HG03060 (cell line): ENCODE results near the gene GOLGA8A.
"Not testable (repeated sequence)": the region's sequence is repeated elsewhere in the genome, so short reads cannot be mapped to it uniquely, and the experiment has no call there.

Experiments
- ATAC-seq: cut with Tn5 transposase; IDR thresholded peaks from one replicate; pipeline ENCODE4 v1.9.1; 2021; ENCODE audit warnings: low read depth, moderate number of reproducible peaks; ENCODE audit not compliant: unreplicated experiment

The GOLGA8A gene, protein sequence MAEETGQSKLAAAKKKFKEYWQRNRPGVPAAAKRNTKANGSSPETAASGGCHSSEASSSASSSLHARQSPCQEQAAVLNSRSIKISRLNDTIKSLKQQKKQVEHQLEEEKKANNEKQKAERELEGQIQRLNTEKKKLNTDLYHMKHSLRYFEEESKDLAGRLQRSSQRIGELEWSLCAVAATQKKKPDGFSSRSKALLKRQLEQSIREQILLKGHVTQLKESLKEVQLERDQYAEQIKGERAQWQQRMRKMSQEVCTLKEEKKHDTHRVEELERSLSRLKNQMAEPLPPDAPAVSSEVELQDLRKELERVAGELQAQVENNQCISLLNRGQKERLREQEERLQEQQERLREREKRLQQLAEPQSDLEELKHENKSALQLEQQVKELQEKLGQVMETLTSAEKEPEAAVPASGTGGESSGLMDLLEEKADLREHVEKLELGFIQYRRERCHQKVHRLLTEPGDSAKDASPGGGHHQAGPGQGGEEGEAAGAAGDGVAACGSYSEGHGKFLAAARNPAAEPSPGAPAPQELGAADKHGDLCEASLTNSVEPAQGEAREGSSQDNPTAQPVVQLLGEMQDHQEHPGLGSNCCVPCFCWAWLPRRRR

DNA sequence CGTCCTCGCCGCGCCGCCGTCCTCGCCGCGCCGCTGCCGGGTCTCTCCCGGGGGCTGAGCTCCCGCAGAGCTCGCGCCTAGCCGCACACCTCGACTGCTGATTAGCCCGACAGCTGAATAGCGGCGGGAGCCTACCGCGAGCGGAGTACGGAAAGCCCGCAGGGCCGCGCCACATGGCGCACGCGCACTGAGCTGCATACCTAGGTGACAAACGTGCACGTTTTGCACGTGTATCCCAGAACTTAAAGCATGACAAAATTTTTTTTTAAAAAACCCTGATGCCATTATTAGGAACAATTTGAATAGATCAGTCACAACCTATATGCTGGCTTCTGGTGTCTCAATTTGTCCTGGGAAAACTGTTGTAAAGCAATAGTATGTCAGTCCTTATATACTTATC lies at the start of gene GOLGA8A:
Gene GOLGA8A, minus strand, starts transcription at position 122 of the 400 bp plus-strand sequence. CDS start 48,117 bp downstream, outside the sequence.
- peak; percentile 53 for ATAC-seq

DNA sequence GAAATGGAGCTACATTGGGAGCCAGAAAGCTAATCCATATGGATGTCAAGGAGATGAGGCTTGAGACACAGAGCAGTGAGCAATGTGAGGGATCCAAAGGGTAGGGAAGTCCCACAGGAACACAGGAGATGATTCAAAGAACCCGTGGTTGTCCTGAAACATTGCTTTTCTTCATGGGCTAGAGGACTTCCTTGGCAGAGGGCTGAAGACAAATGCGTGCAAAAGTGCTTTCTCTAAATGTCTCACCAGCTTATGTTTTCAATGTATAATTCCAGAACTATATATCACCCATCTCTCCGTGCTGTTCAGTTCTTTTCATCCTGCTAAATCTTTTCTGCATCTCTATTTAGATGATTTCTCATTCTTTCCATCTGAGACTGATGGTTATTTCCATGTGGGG lies 46.0 kb upstream of the GOLGA8A start:
- no peak for ATAC-seq

GRCh38 chr15:34481370-34481769 lies 43.8 kb upstream of the GOLGA8A start:
- no peak for ATAC-seq

GRCh38 chr15:34473840-34474239 lies 36.2 kb upstream of the GOLGA8A start:
- no peak for ATAC-seq

- no peak for ATAC-seq
Measured at GRCh38 chr15:34472947-34473346, 35.3 kb upstream of the GOLGA8A start.

DNA sequence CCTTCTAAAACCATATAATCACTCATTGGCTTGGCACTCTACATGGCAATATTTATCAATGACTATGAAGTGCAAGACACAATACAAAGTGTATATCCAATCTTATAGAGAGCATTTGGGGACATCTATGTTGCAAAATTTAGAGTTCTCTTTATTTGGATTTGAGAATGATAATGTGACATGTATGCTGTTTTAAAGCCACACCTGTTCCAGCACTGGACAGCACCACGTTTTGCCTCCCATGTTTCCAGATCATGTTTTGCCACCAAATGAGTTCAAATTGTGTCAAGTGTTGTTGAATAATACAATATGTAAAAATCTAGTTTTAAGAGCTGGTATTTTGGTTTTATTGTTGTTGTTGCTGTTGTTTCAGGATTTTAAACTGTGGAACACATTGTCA lies 33.3 kb upstream of the GOLGA8A start:
- ATAC-seq = no peak

- no peak for ATAC-seq
Measured at GRCh38 chr15:34470091-34470490, 32.5 kb upstream of the GOLGA8A start.

GRCh38 chr15:34461730-34462129 lies 24.1 kb upstream of the GOLGA8A start:
- ATAC-seq = no peak

GRCh38 chr15:34460451-34460850 lies 22.8 kb upstream of the GOLGA8A start:
- ATAC-seq = no peak

DNA sequence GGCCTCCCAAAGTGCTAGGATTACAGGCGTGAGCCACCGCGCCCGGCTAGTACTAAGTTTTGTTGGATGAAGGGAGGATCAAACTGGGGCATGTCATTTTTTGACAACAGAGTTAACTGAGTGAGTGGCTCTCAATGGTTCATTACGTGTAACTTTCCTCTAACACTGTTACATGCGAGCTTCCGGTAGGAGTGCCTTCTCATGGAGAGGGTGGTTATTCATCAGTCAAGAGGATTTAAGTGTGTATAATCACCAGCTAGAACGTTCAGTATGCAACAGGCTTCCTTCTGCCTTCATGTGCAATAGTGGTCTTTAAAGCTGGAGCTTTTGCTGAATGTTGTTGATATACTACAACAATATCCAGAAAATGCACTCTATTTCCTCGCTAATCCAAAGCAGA lies 19.1 kb upstream of the GOLGA8A start:
- ATAC-seq = no peak

DNA sequence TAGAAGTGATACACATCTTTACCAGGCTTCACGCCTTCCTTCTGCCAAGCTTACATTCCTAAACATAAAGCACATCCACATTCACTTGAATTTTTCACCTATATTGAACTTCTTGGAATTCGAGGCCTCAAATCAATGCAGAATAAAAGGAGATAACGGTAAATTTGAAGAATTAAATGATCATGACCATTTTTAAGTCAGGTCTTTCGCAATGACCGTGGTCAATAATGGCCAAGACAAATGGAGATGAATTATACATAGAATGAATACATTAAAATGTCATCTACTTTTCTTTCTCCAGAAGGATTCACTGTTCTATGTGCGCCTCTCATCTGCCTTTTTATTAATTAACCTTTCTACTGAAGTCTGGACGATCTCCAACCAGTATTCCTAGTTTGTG lies 5.3 kb upstream of the GOLGA8A start:
- ATAC-seq = no peak

DNA sequence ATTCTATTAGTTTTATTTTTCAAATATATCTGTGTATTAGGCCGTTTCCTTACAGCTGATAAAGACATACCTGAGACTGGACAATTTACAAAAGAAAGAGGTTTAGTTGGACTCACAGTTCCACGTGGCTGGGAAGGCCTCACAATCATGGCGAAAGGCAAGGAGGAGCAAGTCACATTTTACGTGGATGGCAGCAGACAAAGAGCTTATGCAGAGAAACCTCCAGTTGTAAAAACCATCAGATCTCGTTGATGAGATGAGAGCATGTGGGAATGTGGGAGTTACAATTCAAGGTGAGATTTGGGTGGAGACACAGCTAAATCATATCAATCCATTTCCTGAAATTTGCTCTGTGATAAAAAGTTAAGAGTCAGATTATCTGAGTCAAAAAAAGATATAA lies 2.3 kb upstream of the GOLGA8A start:
- no peak for ATAC-seq

GRCh38 chr15:34436956-34437442 lies 609 bp downstream of the GOLGA8A start:
- ATAC-seq = no peak

GRCh38 chr15:34436126-34436955 lies 1.3 kb downstream of the GOLGA8A start:
- ATAC-seq = no peak

GRCh38 chr15:34435658-34436057 lies 1.9 kb downstream of the GOLGA8A start:
- no peak for ATAC-seq

DNA sequence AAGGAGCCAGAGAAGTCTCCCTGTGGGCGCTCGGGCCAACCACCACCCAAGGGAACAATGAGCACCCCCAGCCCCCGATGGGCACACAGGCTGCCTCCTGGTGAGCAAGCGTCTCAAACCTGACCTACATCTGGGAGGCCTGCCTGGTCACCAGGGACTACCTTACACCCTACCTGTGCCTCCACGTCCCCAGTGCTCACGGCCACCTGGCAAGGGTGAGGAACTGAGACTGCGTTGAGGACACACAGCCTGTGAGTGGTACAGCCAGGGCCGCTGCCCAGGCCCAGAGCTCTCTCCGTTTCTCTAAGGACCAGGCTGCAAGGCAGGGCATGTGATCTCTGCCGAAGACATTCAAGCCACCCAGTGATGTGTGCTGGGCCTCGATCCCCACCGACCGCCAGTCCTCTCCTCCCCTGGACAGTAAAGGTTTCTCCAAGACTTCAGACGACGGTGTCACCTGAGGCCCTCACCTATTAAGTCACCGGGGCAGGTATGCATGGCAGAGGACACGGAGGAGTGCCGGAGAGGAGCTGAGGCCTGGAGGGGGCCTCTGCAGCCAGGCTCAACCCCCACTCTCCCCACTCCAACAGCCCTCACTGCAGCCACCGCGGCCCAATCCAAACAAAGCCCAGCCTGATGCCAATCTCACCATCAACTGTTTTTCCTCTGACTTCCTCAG lies 2.8 kb downstream of the GOLGA8A start:
- ATAC-seq = no peak

- not testable (repeated sequence) for ATAC-seq
Measured at GRCh38 chr15:34433956-34434626, 3.5 kb downstream of the GOLGA8A start.

- ATAC-seq = not testable (repeated sequence)
Measured at GRCh38 chr15:34430642-34431041, 7.0 kb downstream of the GOLGA8A start.

DNA sequence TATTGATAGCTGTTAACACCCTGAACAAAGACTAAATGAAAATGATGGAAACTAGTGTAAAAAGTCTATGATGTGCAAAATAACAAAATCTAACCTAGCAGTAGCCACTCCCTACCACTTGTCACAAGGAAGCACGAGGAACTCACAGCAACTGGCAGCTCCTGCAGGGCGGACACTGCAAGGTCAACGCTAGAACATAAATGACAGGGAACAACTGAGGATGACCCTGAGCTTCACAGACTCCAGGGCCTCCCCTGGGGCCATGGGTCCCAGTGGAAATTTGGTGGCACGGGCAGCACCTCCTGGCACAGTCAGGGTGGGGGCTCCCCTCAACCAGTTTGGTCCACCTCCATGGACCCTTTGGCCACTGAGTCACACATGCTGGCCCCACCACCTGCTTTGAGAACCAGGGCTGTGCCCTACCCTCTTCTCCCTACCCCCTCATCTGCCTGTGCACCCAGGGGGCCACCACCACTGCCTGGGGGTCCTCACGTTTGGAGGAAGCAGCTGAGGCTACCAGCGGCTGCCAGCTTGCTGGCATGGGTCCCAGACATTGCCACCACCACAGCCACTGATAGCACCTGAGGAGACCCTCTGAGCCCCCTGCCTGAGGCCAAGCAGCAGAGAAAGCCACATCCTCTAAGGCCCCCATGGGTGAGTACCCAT lies 14.1 kb downstream of the GOLGA8A start:
- ATAC-seq = not testable (repeated sequence)
